ENCODE data around the gene ZBTB25. TPM values are rescaled to one million over a fixed set of nuclear protein-coding genes. Genes with fewer than 3 reads are reported as not detected.

ZBTB25 gene
- total RNA-seq, 2 experiments from 2014 or later = 26.2 to 28.2 TPM

GRCh38 chr14:64438181-64438841, 65.3 kb downstream of the ZBTB25 start:
- CTCF ChIA-PET = interaction anchor here (1.2 to 3.7 kb wide), 3 partner anchors 8 to 94 kb away, joined by 3 to 33 read pairs (median 3); no protein-coding TSS in a partner anchor
- no peaks in the 10 kb centered on the region for H3K27me3 Mint-ChIP-seq (ENCODE audit: low read depth)
- no peak overlapping the region for H3K4me3 Mint-ChIP-seq
- DNase-seq = no peak
- H3K9me3 Mint-ChIP-seq (ENCODE audit: insufficient read depth) = no peaks in the 10 kb centered on the region
- ATAC-seq = peak; percentile 51
- POLR2A ChIA-PET = no interaction called here
- peaks cover 76% of the 10 kb centered on the region for H3K36me3 Mint-ChIP-seq (ENCODE audit: low read depth)
- H3K4me1 Mint-ChIP-seq (ENCODE audit: low read depth) = peaks cover 16% of the 10 kb centered on the region
- H3K27ac Mint-ChIP-seq = peak overlapping the region; percentile 9

- no peaks in the 10 kb centered on the region for H3K9me3 Mint-ChIP-seq (ENCODE audit: insufficient read depth)
- H3K27me3 Mint-ChIP-seq (ENCODE audit: low read depth) = no peaks in the 10 kb centered on the region
- no peak for DNase-seq
- peaks cover 16% of the 10 kb centered on the region for H3K4me1 Mint-ChIP-seq (ENCODE audit: low read depth)
- H3K4me3 Mint-ChIP-seq = no peak overlapping the region
- no peak for ATAC-seq
- POLR2A ChIA-PET = no interaction called here
- peak overlapping the region; percentile 47 for H3K27ac Mint-ChIP-seq
- CTCF ChIA-PET = interaction anchor here (0.9 to 6.8 kb wide), 5 partner anchors 11 to 84 kb away, joined by 3 to 89 read pairs (median 3); no protein-coding TSS in a partner anchor
- H3K36me3 Mint-ChIP-seq (ENCODE audit: low read depth) = peaks cover 70% of the 10 kb centered on the region
Observed at GRCh38 chr14:64434528-64434927, 69.1 kb downstream of the ZBTB25 start.

GRCh38 chr14:64423987-64424386, 79.7 kb downstream of the ZBTB25 start:
- ChIA-PET CTCF (interaction anchor here (0.7 to 1.8 kb wide), 4 partner anchors 10 to 54 kb away, joined by 3 to 5 read pairs (median 4); no protein-coding TSS in a partner anchor), POLR2A (interaction anchor here (1.3 to 1.5 kb wide), 2 partner anchors 36 to 85 kb away, joined by 3 read pairs; no protein-coding TSS in a partner anchor)
- no peak for DNase-seq
- Mint-ChIP-seq H3K9me3 (ENCODE audit: insufficient read depth) (no peaks in the 10 kb centered on the region), H3K4me1 (ENCODE audit: low read depth) (peaks cover 4% of the 10 kb centered on the region), H3K36me3 (ENCODE audit: low read depth) (peaks cover 76% of the 10 kb centered on the region), H3K27ac (no peak overlapping the region), H3K27me3 (ENCODE audit: low read depth) (no peaks in the 10 kb centered on the region), H3K4me3 (no peak overlapping the region)
- no peak for ATAC-seq

- ChIA-PET POLR2A (interaction anchor here (0.6 to 0.7 kb wide), 2 partner anchors 12 to 35 kb away, joined by 3 to 5 read pairs; partner anchors contain the start of gene MTHFD1), CTCF (interaction anchor here (1.3 to 8.3 kb wide), 3 partner anchors 9 to 13 kb away, joined by 4 to 89 read pairs (median 5); no protein-coding TSS in a partner anchor)
- Mint-ChIP-seq H3K27ac (no peak overlapping the region), H3K4me1 (ENCODE audit: low read depth) (peaks cover 4% of the 10 kb centered on the region), H3K36me3 (ENCODE audit: low read depth) (peaks cover 80% of the 10 kb centered on the region), H3K27me3 (ENCODE audit: low read depth) (no peaks in the 10 kb centered on the region), H3K4me3 (no peak overlapping the region), H3K9me3 (ENCODE audit: insufficient read depth) (no peaks in the 10 kb centered on the region)
- DNase-seq = no peak
- ATAC-seq = no peak
Observed at GRCh38 chr14:64422756-64423155, 80.9 kb downstream of the ZBTB25 start.

- POLR2A ChIA-PET = interaction anchor here (1.1 to 1.3 kb wide), 2 partner anchors 34 to 79 kb away, joined by 5 to 6 read pairs; partner anchors contain the start of gene MTHFD1
- Mint-ChIP-seq H3K4me1 (ENCODE audit: low read depth) (peaks cover 4% of the 10 kb centered on the region), H3K27ac (no peak overlapping the region), H3K9me3 (ENCODE audit: insufficient read depth) (no peaks in the 10 kb centered on the region), H3K4me3 (no peak overlapping the region), H3K27me3 (ENCODE audit: low read depth) (no peaks in the 10 kb centered on the region), H3K36me3 (ENCODE audit: low read depth) (peaks cover 80% of the 10 kb centered on the region)
- CTCF ChIA-PET = interaction anchor here (1.3 to 8.3 kb wide), 2 partner anchors 8 to 10 kb away, joined by 4 to 89 read pairs; no protein-coding TSS in a partner anchor
- DNase-seq = no peak
- ATAC-seq = no peak
Observed at GRCh38 chr14:64422005-64422404, 81.6 kb downstream of the ZBTB25 start.

DNA sequence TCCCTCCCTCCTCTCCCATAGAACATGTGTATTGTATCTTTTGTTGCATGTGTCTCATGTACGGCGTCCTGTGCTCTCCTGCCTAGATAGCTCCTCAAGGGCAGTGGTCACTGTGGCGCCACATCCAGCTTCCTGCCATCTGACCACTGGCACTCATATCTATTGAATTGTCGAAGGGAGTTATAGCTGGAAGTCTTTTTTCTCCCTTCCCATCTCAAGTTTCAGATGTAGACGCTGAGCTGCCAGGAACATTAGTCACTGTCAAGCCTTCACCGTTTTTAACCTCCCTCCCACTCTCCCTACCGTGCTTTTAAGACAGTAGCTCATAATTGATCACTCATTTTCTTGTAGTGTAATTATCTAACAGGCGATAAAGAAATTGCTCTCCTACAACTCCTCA, 82.5 kb downstream of the ZBTB25 start:
- no peak overlapping the region for H3K4me3 Mint-ChIP-seq
- H3K36me3 Mint-ChIP-seq (ENCODE audit: low read depth) = peaks cover 80% of the 10 kb centered on the region
- ChIA-PET CTCF (interaction anchor here (8.3 kb wide), 1 partner anchor 10 kb away, joined by 89 read pairs; no protein-coding TSS in a partner anchor), POLR2A (interaction anchor here (1.1 to 1.3 kb wide), 2 partner anchors 33 to 80 kb away, joined by 5 to 6 read pairs; partner anchors contain the start of gene MTHFD1)
- ATAC-seq (no peak), DNase-seq (no peak)
- peak overlapping the region; percentile 28 for H3K27ac Mint-ChIP-seq
- no peaks in the 10 kb centered on the region for H3K9me3 Mint-ChIP-seq (ENCODE audit: insufficient read depth)
- peaks cover 7% of the 10 kb centered on the region for H3K4me1 Mint-ChIP-seq (ENCODE audit: low read depth)
- no peaks in the 10 kb centered on the region for H3K27me3 Mint-ChIP-seq (ENCODE audit: low read depth)

GRCh38 chr14:64419003-64419402, 84.6 kb downstream of the ZBTB25 start:
- CTCF ChIA-PET = interaction anchor here (8.3 kb wide), 1 partner anchor 13 kb away, joined by 89 read pairs; no protein-coding TSS in a partner anchor
- Mint-ChIP-seq H3K27ac (peak overlapping the region; percentile 33), H3K36me3 (ENCODE audit: low read depth) (peaks cover 76% of the 10 kb centered on the region), H3K9me3 (ENCODE audit: insufficient read depth) (no peaks in the 10 kb centered on the region), H3K27me3 (ENCODE audit: low read depth) (no peaks in the 10 kb centered on the region), H3K4me1 (ENCODE audit: low read depth) (peaks cover 17% of the 10 kb centered on the region), H3K4me3 (no peak overlapping the region)
- POLR2A ChIA-PET = no interaction called here
- ATAC-seq (no peak), DNase-seq (no peak)

DNA sequence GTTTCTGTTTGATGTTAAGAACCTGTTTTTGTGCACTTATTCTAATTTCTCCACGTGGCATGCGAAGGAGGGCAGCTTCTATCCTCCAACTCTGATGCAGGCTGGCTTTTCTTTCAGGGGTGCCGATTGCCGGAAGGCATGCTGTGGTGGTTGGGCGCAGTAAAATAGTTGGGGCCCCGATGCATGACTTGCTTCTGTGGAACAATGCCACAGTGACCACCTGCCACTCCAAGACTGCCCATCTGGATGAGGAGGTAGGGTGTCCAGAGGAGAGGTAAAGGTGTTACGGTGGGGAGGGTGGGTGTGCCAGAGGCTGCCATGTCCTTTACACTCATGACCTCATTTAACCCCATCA, 85.9 kb downstream of the ZBTB25 start:
- H3K9me3 Mint-ChIP-seq (ENCODE audit: insufficient read depth) = no peaks in the 10 kb centered on the region
- ATAC-seq (no peak), DNase-seq (no peak)
- CTCF ChIA-PET = interaction anchor here (1.6 to 8.3 kb wide), 3 partner anchors 14 to 61 kb away, joined by 4 to 89 read pairs (median 4); no protein-coding TSS in a partner anchor
- peaks cover 21% of the 10 kb centered on the region for H3K4me1 Mint-ChIP-seq (ENCODE audit: low read depth)
- H3K27me3 Mint-ChIP-seq (ENCODE audit: low read depth) = no peaks in the 10 kb centered on the region
- no peak overlapping the region for H3K4me3 Mint-ChIP-seq
- POLR2A ChIA-PET = interaction anchor here (1.1 kb wide), 1 partner anchor 30 kb away, joined by 3 read pairs; no protein-coding TSS in a partner anchor
- H3K27ac Mint-ChIP-seq = peak overlapping the region; percentile 20
- peaks cover 75% of the 10 kb centered on the region for H3K36me3 Mint-ChIP-seq (ENCODE audit: low read depth)

DNA sequence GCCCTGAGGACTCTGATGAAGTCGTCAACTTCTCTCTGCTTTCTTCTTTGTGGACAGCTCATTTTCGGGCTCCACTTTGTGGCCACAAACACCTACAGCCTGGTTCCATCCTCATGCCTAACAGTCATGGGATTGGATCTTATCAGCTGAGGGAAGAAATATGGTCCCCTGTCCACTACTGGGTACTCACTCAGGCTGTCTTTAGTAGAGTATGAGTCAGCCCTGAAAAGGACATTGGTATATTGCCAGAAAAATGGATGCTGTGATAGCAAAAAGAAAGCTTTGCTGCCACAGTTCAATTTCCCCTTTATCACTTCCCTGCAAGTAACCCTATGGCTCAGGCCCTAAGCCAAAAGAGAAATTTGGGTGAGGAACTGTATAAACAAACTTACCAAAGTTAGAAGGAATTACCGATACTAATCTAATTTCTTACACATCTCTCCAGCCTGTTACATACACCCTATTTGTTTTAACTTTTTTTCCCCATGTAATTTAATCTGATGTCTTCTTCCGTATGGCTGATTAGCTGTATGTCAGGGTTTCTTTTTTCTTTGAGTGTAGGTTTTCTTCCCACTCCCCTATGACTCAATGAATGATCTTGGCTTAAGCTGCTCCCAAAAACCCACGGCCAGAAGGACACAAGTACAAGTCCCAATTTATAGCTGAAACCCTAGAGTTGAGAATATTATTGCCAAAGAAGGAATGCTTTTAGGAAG, 86.4 kb downstream of the ZBTB25 start:
- Mint-ChIP-seq H3K4me1 (ENCODE audit: low read depth) (peaks cover 25% of the 10 kb centered on the region), H3K27ac (no peak overlapping the region), H3K36me3 (ENCODE audit: low read depth) (peaks cover 72% of the 10 kb centered on the region), H3K27me3 (ENCODE audit: low read depth) (no peaks in the 10 kb centered on the region), H3K4me3 (no peak overlapping the region), H3K9me3 (ENCODE audit: insufficient read depth) (no peaks in the 10 kb centered on the region)
- ATAC-seq (no peak), DNase-seq (no peak)
- ChIA-PET CTCF (interaction anchor here (1.6 to 8.3 kb wide), 3 partner anchors 14 to 61 kb away, joined by 4 to 89 read pairs (median 4); no protein-coding TSS in a partner anchor), POLR2A (interaction anchor here (1.1 kb wide), 1 partner anchor 30 kb away, joined by 3 read pairs; no protein-coding TSS in a partner anchor)

- H3K9me3 Mint-ChIP-seq (ENCODE audit: insufficient read depth) = no peaks in the 10 kb centered on the region
- H3K27ac Mint-ChIP-seq = no peak overlapping the region
- peaks cover 33% of the 10 kb centered on the region for H3K4me1 Mint-ChIP-seq (ENCODE audit: low read depth)
- ChIA-PET CTCF (interaction anchor here (1.6 to 8.3 kb wide), 3 partner anchors 15 to 62 kb away, joined by 4 to 89 read pairs (median 4); no protein-coding TSS in a partner anchor), POLR2A (interaction anchor here (1.1 kb wide), 1 partner anchor 29 kb away, joined by 3 read pairs; no protein-coding TSS in a partner anchor)
- H3K36me3 Mint-ChIP-seq (ENCODE audit: low read depth) = peaks cover 74% of the 10 kb centered on the region
- DNase-seq (no peak), ATAC-seq (no peak)
- H3K27me3 Mint-ChIP-seq (ENCODE audit: low read depth) = no peaks in the 10 kb centered on the region
- no peak overlapping the region for H3K4me3 Mint-ChIP-seq
Observed at GRCh38 chr14:64416348-64416932, 87.2 kb downstream of the ZBTB25 start.

- H3K27ac Mint-ChIP-seq = peak overlapping the region; percentile 73
- DNase-seq (peak; percentile 33), ATAC-seq (peak; percentile 50)
- peak overlapping the region; percentile 2 for H3K4me3 Mint-ChIP-seq
- H3K9me3 Mint-ChIP-seq (ENCODE audit: insufficient read depth) = no peaks in the 10 kb centered on the region
- ChIA-PET CTCF (interaction anchor here (1.2 to 1.3 kb wide), 2 partner anchors 18 to 23 kb away, joined by 3 to 7 read pairs; no protein-coding TSS in a partner anchor), POLR2A (no interaction called here)
- peaks cover 63% of the 10 kb centered on the region for H3K36me3 Mint-ChIP-seq (ENCODE audit: low read depth)
- H3K27me3 Mint-ChIP-seq (ENCODE audit: low read depth) = no peaks in the 10 kb centered on the region
- H3K4me1 Mint-ChIP-seq (ENCODE audit: low read depth) = peaks cover 54% of the 10 kb centered on the region
Observed at GRCh38 chr14:64412237-64412636, 91.4 kb downstream of the ZBTB25 start.
